Activated CD4-positive, alpha-beta T cell treated with anti-CD3 and anti-CD28 coated beads for 36 hours (primary cell): Measurements from ENCODE around the gene ELAC2. TPM values are rescaled to one million over a fixed set of nuclear protein-coding genes. Genes with fewer than 3 reads are reported as not detected.

Source experiments
- ATAC-seq: fragments of 200-7000 bp; cut with Tn5 transposase; one replicate; pipeline ENCODE4 v1.10.0; 2021; ENCODE audit warnings: mild to moderate bottlenecking, moderate library complexity
- CTCF ChIA-PET: fragments of 350-600 bp; sonication (Branson Sonifier 250); formaldehyde crosslinking; loops from one replicate; lab custom pipeline; 2021; ENCODE audit warnings: antibody characterized with exemption; lab: Charles Lee
- POLR2A ChIA-PET: fragments of 350-600 bp; sonication (Branson Sonifier 250); formaldehyde crosslinking; loops from one replicate; lab custom pipeline; 2021; ENCODE audit warnings: antibody characterized with exemption, inconsistent platforms; lab: Charles Lee
- DNase-seq: peaks from one replicate; pipeline ENCODE4 v3.0.0-alpha.2; 2020
- H3K27ac Mint-ChIP-seq: one replicate; pipeline ENCODE4 v1.8.0; 2021; ENCODE audit warnings: mixed read lengths
- H3K27me3 Mint-ChIP-seq: one replicate; pipeline ENCODE4 v1.8.0; 2021; ENCODE audit warnings: mixed read lengths
- H3K36me3 Mint-ChIP-seq: one replicate; pipeline ENCODE4 v1.8.0; 2021; ENCODE audit warnings: low read depth, mixed read lengths
- H3K4me1 Mint-ChIP-seq: one replicate; pipeline ENCODE4 v1.8.0; 2021; ENCODE audit warnings: mixed read lengths
- H3K4me3 Mint-ChIP-seq: one replicate; pipeline ENCODE4 v1.8.0; 2021; ENCODE audit warnings: mild to moderate bottlenecking, moderate library complexity, mixed read lengths
- H3K9me3 Mint-ChIP-seq: one replicate; pipeline ENCODE4 v1.8.0; 2021; ENCODE audit warnings: low read depth, mixed read lengths
- intact Hi-C, 2 experiments: fragments of 100-400 bp; cut with DNase I in 1 of 2; cut with micrococcal nuclease in 1 of 2; formaldehyde crosslinking; loops; one replicate each; pipeline versions ENCODE4 v1.14.2 to v1.15.1; 2022 to 2024; cut with DNase I, micrococcal nuclease
- total RNA-seq, 2 experiments: library from RNA; stranded (reverse); gene quantifications; one replicate each; pipeline ENCODE4 v1.2.3, GENCODE V29; 2021

The ELAC2 gene
- total RNA-seq, 2 experiments from 2014 or later: 67.4 to 96.6 TPM

GRCh38 chr17:12947047-12947446 is 70.8 kb downstream of the ELAC2 start:
- no peak overlapping the region for H3K27ac Mint-ChIP-seq
- no peaks in the 10 kb centered on the region for H3K9me3 Mint-ChIP-seq
- no peaks in the 10 kb centered on the region for H3K4me1 Mint-ChIP-seq
- intact Hi-C loops: no loop called here
- no peak overlapping the region for H3K4me3 Mint-ChIP-seq
- H3K27me3 Mint-ChIP-seq: peaks cover 5% of the 10 kb centered on the region
- ChIA-PET POLR2A (no interaction called here), CTCF (no interaction called here)
- DNase-seq: no peak
- no peak for ATAC-seq
- H3K36me3 Mint-ChIP-seq: no peaks in the 10 kb centered on the region

Other genes with a start within 250 kb of the ELAC2 start
- gene ARHGAP44, start 228.5 kb downstream of the ELAC2 start, total RNA-seq: under 1 TPM; 0.14 to 0.55 TPM